Astrocyte (in vitro differentiated cells and primary cell): Measurements from ENCODE around the gene ADGRA1. TPM values are rescaled to one million over a fixed set of nuclear protein-coding genes. Genes with fewer than 3 reads are reported as not detected.

Source experiments
- DNase-seq: peaks from one replicate; pipeline ENCODE4 v3.0.0-alpha.2; 2010; ENCODE audit warnings: low read depth
- FAIRE-seq: peaks from 2 replicates; lab custom pipeline; 2011; peaks lifted over from hg19 to GRCh38; lab: Jason Lieb, UNC
- H2AFZ ChIP-seq: 2 replicates; pipeline ENCODE4 v1.6.0; 2012; ENCODE audit warnings: low read depth, low read length, inconsistent platforms
- H3K27ac ChIP-seq: 2 replicates; pipeline ENCODE4 v1.5.1; 2011; ENCODE audit warnings: low read depth, low read length, inconsistent platforms
- H3K27me3 ChIP-seq: 2 replicates; pipeline ENCODE4 v1.6.0; 2011; ENCODE audit warnings: low read length, inconsistent platforms; ENCODE audit not compliant: insufficient read depth
- H3K36me3 ChIP-seq: 2 replicates; pipeline ENCODE4 v1.5.1; 2011; ENCODE audit warnings: low read length, inconsistent platforms; ENCODE audit not compliant: insufficient read depth
- H3K4me1 ChIP-seq: 2 replicates; pipeline ENCODE4 v1.5.1; 2011; ENCODE audit warnings: low read length, inconsistent platforms; ENCODE audit not compliant: insufficient read depth
- H3K4me2 ChIP-seq: 2 replicates; pipeline ENCODE4 v1.6.0; 2012; ENCODE audit warnings: low read length, inconsistent platforms
- H3K4me3 ChIP-seq: 2 replicates; pipeline ENCODE4 v1.5.1; 2011; ENCODE audit warnings: low read depth, mild to moderate bottlenecking, low read length, inconsistent platforms; ENCODE audit not compliant: insufficient read depth
- H3K79me2 ChIP-seq: 2 replicates; pipeline ENCODE4 v1.6.0; 2012; ENCODE audit warnings: mild to moderate bottlenecking, low read length, inconsistent platforms; ENCODE audit not compliant: insufficient read depth
- H3K9ac ChIP-seq: 2 replicates; pipeline ENCODE4 v1.6.0; 2012; ENCODE audit warnings: mild to moderate bottlenecking, low read length, inconsistent platforms
- H3K9me3 ChIP-seq: 2 replicates; pipeline ENCODE4 v1.5.1; 2012; ENCODE audit warnings: low read depth, mild to moderate bottlenecking, low read length, inconsistent platforms; ENCODE audit not compliant: insufficient read depth
- H4K20me1 ChIP-seq: 2 replicates; pipeline ENCODE4 v1.6.0; 2012; ENCODE audit warnings: low read length, inconsistent platforms; ENCODE audit not compliant: insufficient read depth
- H3K27ac Mint-ChIP-seq: one replicate; pipeline ENCODE4 v1.8.0; 2021; ENCODE audit warnings: mild to moderate bottlenecking, mixed read lengths; ENCODE audit not compliant: unreplicated experiment
- H3K27me3 Mint-ChIP-seq: one replicate; pipeline ENCODE4 v1.8.0; 2021; ENCODE audit warnings: low read depth, mixed read lengths; ENCODE audit not compliant: unreplicated experiment
- H3K36me3 Mint-ChIP-seq: one replicate; pipeline ENCODE4 v1.8.0; 2021; ENCODE audit warnings: low read depth, mixed read lengths; ENCODE audit not compliant: unreplicated experiment
- H3K4me1 Mint-ChIP-seq: one replicate; pipeline ENCODE4 v1.8.0; 2021; ENCODE audit warnings: low read depth, mixed read lengths; ENCODE audit not compliant: unreplicated experiment
- H3K4me3 Mint-ChIP-seq: one replicate; pipeline ENCODE4 v1.8.0; 2021; ENCODE audit warnings: mild to moderate bottlenecking, moderate library complexity, mixed read lengths; ENCODE audit not compliant: unreplicated experiment
- H3K9me3 Mint-ChIP-seq: one replicate; pipeline ENCODE4 v1.8.0; 2021; ENCODE audit warnings: mild to moderate bottlenecking, mixed read lengths; ENCODE audit not compliant: unreplicated experiment
- EZH2 ChIP-seq: IDR thresholded peaks from 2 replicates; pipeline ENCODE4 v1.6.1; 2012; ENCODE audit warnings: mild to moderate bottlenecking, low read length, inconsistent platforms; ENCODE audit not compliant: insufficient read depth
- total RNA-seq: library from RNA; stranded (reverse); gene quantifications from 2 replicates; pipeline ENCODE4 v1.2.1, GENCODE V29; 2021
- TF ChIP-seq, protein P1 (sequence below): IDR thresholded peaks from 2 replicates; pipeline ENCODE4 v1.5.1; 2011; ENCODE audit warnings: low read depth, mild to moderate bottlenecking, inconsistent platforms, low read length, moderate library complexity; ENCODE audit not compliant: insufficient read depth

ADGRA1 gene
- total RNA-seq, 1 donor from 2014 or later = not detected

DNA sequence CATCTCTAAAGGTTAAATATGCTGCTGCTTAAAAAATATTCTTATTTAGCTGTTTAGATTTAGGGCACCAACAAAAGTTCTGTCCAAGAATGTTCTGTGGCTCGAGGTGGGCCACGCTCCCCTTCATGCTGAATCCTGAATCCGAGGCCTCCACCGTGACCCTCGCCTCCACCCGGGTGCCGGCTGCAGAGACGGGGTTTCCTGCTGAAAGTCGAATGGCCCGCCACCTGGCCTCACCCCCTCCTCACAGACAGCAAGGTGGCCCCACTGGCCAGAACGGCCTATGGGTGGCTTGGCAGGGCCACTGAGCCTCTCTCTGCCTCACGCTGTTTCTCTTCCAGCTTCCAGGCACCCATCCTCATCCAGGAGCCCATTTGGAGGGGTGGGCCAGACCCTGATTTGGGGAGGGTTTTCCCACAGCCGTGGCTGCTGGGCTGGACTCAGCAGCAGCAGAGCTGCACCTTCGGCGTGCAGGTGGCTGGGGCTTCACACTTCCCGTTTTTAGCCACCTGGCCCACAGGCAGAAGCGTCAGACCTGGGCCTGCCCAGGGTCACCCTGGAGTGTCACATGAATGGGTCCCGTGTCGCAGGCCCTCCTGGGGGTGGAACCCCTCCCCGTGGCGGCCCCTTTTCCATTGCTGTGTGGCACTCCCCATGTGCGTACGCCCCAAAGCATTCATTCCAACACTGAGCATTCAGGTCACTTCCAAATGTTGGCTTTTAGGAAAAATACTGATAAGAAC lies 26.3 kb upstream of the ADGRA1 start:
- Histone ChIP-seq H3K9ac (no peak overlapping the region), H3K4me2 (no peak overlapping the region), H3K27ac (no peak overlapping the region), H3K4me3 (no peak overlapping the region), H3K4me1 (no peaks in the 10 kb centered on the region), H3K27me3 (no peaks in the 10 kb centered on the region), H3K79me2 (no peaks in the 10 kb centered on the region), H2AFZ (no peak overlapping the region), H4K20me1 (no peaks in the 10 kb centered on the region), H3K9me3 (peaks cover 2% of the 10 kb centered on the region), H3K36me3 (no peaks in the 10 kb centered on the region)
- H3K36me3 Mint-ChIP-seq = no peaks in the 10 kb centered on the region
- no peak for DNase-seq
- no peak for FAIRE-seq
- no peak overlapping the region for H3K4me3 Mint-ChIP-seq
- H3K9me3 Mint-ChIP-seq = no peaks in the 10 kb centered on the region
- H3K4me1 Mint-ChIP-seq = no peaks in the 10 kb centered on the region
- H3K27me3 Mint-ChIP-seq = peaks cover 33% of the 10 kb centered on the region
- TF ChIP-seq, protein P1, sequence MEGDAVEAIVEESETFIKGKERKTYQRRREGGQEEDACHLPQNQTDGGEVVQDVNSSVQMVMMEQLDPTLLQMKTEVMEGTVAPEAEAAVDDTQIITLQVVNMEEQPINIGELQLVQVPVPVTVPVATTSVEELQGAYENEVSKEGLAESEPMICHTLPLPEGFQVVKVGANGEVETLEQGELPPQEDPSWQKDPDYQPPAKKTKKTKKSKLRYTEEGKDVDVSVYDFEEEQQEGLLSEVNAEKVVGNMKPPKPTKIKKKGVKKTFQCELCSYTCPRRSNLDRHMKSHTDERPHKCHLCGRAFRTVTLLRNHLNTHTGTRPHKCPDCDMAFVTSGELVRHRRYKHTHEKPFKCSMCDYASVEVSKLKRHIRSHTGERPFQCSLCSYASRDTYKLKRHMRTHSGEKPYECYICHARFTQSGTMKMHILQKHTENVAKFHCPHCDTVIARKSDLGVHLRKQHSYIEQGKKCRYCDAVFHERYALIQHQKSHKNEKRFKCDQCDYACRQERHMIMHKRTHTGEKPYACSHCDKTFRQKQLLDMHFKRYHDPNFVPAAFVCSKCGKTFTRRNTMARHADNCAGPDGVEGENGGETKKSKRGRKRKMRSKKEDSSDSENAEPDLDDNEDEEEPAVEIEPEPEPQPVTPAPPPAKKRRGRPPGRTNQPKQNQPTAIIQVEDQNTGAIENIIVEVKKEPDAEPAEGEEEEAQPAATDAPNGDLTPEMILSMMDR = no peak
- H3K27ac Mint-ChIP-seq = no peak overlapping the region

DNA sequence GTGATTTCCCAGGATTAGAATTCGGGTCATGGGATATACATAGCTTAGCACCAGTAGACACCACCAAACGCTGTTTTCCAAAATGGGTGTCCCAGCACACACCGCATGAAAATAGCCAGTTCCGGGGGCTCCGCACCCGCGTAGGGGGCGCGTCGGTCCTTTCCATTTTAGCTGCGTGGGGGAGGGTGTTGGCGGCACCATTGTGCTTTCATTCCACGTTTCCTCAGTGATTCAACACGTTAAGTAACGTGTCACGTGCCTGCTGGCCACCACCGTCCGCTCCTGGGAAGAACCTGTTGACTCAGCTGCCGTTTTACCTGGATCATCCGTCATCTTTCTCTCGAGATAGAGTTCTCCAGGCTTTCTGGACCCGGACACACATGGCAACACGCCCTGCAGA lies 25.6 kb upstream of the ADGRA1 start:
- Histone ChIP-seq H3K27me3 (no peaks in the 10 kb centered on the region), H3K4me2 (no peak overlapping the region), H3K4me1 (no peaks in the 10 kb centered on the region), H3K4me3 (no peak overlapping the region), H3K36me3 (no peaks in the 10 kb centered on the region), H3K27ac (no peak overlapping the region), H2AFZ (no peak overlapping the region), H4K20me1 (no peaks in the 10 kb centered on the region), H3K9ac (no peak overlapping the region), H3K79me2 (no peaks in the 10 kb centered on the region), H3K9me3 (peaks cover 2% of the 10 kb centered on the region)
- peaks cover 33% of the 10 kb centered on the region for H3K27me3 Mint-ChIP-seq
- no peaks in the 10 kb centered on the region for H3K4me1 Mint-ChIP-seq
- no peak overlapping the region for H3K27ac Mint-ChIP-seq
- no peaks in the 10 kb centered on the region for H3K36me3 Mint-ChIP-seq
- no peak for TF ChIP-seq EZH2
- TF ChIP-seq, protein P1 = no peak
- H3K4me3 Mint-ChIP-seq = no peak overlapping the region
- DNase-seq = no peak
- FAIRE-seq = no peak
- no peaks in the 10 kb centered on the region for H3K9me3 Mint-ChIP-seq

DNA sequence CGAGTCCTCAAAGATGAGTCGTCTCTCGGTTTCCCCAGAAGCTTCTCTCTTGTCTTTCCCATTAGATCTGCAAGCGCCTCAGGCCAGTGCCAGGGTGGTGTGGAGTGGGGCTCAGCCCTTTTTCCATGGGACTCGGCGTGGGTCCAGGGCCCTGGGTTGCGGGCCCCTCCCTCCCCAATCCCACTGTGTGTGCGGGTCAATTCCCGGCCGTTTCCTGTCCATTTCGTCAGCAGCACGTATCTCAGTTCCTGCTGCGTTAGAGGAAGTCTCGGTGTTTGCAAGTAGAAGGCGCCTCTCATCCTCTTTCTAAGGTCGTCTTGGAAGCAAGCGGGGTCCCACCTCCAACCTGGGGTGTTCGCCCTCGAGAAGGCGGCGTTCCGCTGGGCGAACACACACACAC lies 25.1 kb upstream of the ADGRA1 start:
- no peak overlapping the region for H3K4me2 ChIP-seq
- H3K27ac ChIP-seq = no peak overlapping the region
- H3K36me3 ChIP-seq = no peaks in the 10 kb centered on the region
- peaks cover 2% of the 10 kb centered on the region for H3K9me3 ChIP-seq
- H3K9ac ChIP-seq = no peak overlapping the region
- no peaks in the 10 kb centered on the region for H3K27me3 ChIP-seq
- Mint-ChIP-seq H3K27ac (no peak overlapping the region), H3K36me3 (no peaks in the 10 kb centered on the region), H3K27me3 (peaks cover 39% of the 10 kb centered on the region), H3K4me3 (no peak overlapping the region), H3K4me1 (no peaks in the 10 kb centered on the region), H3K9me3 (no peaks in the 10 kb centered on the region)
- H2AFZ ChIP-seq = no peak overlapping the region
- H3K4me3 ChIP-seq = no peak overlapping the region
- DNase-seq (no peak), FAIRE-seq (no peak)
- H3K79me2 ChIP-seq = no peaks in the 10 kb centered on the region
- no peaks in the 10 kb centered on the region for H3K4me1 ChIP-seq
- H4K20me1 ChIP-seq = no peaks in the 10 kb centered on the region
- no peak for TF ChIP-seq EZH2
- TF ChIP-seq, protein P1 = no peak
